ENCODE measurements around the gene SGPP2. TPM values are rescaled to one million over a fixed set of nuclear protein-coding genes. Genes with fewer than 3 reads are reported as not detected.

The SGPP2 gene
- total RNA-seq, 1 donor from 2014 or later = not detected

DNA sequence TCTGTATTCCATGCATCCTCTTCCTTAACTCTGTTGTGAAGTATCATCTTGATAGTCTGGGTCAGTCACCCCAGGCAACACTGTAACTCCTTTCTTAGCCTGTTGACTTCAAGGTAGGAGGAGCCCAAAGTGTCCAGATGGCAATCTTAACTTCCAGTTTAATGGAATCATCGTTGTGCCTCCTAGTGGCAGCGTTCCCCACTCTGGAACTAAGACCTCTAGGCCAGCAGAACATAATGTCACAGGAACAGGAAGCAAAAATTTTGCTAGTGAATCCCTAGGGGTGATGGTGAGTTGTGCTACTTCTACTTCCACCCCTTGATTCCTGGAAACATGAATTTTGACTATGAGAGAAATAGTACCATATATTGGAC, 11.7 kb downstream of the SGPP2 start:
- H3K36me3 Mint-ChIP-seq (ENCODE audit: low read depth) = no peaks in the 10 kb centered on the region
- no peak for DNase-seq (ENCODE audit: low read depth, low spot score)
- H3K9me3 Mint-ChIP-seq = peaks cover 8% of the 10 kb centered on the region
- H3K4me1 Mint-ChIP-seq = peaks cover 6% of the 10 kb centered on the region
- H3K4me3 Mint-ChIP-seq = no peak overlapping the region
- TF ChIP-seq CTCF (conservative IDR thresholded peaks at IDR 0.05) = no peak
- peaks cover 6% of the 10 kb centered on the region for H3K27me3 Mint-ChIP-seq (ENCODE audit: low read depth)
- no peak overlapping the region for H3K27ac Mint-ChIP-seq (ENCODE audit: unreplicated experiment)

DNA sequence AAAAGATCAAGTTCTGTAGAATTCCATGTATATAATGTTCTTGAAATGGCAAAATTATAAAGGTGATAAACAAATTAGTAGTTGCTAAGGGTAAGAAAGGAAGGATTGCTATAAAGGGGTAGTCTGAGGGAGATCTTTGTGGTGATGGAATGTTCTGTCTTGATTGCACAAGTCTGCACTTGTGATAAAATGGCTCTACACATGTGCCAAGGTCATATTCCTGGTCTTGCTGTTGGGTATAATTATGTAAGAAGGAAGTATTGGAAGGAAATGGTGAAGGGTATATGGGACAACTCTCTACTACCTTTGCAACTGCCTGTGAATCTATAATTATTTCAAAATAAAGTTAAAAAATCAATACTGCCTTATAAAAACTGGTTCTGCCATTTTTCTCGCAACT, 15.3 kb downstream of the SGPP2 start:
- Mint-ChIP-seq H3K9me3 (peaks cover 11% of the 10 kb centered on the region), H3K4me3 (no peak overlapping the region), H3K4me1 (peaks cover 7% of the 10 kb centered on the region), H3K27me3 (ENCODE audit: low read depth) (no peaks in the 10 kb centered on the region), H3K27ac (ENCODE audit: unreplicated experiment) (no peak overlapping the region), H3K36me3 (ENCODE audit: low read depth) (no peaks in the 10 kb centered on the region)
- no peak for TF ChIP-seq CTCF (conservative IDR thresholded peaks at IDR 0.05)
- DNase-seq (ENCODE audit: low read depth, low spot score) = no peak

DNA sequence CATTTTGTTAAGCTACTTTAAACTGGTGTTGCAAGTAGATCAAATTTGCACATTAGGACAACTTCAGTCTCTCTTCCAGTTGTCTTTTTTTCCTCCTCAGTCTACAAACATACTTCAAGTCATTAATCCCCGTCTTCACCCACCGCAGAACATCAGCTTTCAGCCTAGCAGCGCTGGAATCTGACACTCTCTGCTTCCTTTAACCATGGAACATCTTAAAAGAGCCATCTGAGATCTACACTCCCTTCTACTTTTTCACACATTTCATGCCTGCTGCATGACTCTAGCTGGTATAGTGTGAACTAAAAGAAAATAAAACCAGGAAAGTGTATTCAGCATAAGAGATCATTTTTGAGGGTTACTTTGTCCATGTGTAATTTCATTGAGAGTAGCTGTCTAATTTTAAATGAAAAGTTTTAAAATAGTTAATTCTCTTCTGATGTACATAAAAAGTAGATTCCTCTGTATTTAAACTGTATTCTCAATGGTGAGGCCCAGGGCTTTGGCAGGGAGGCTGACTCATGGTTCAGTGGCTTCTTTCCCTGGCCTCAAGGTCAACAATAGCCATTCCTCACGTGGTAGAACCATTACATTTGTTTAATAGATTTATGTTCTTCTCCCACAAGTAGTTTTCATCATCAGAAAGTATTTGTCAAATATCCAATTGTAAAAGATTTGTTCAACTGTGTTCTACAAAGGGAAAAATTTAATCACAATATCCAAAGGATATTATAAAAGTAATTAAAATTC, 16.5 kb downstream of the SGPP2 start:
- TF ChIP-seq CTCF (conservative IDR thresholded peaks at IDR 0.05) = no peak
- Mint-ChIP-seq H3K27me3 (ENCODE audit: low read depth) (no peaks in the 10 kb centered on the region), H3K4me1 (peaks cover 7% of the 10 kb centered on the region), H3K36me3 (ENCODE audit: low read depth) (no peaks in the 10 kb centered on the region), H3K4me3 (no peak overlapping the region), H3K27ac (ENCODE audit: unreplicated experiment) (peak overlapping the region; percentile 13), H3K9me3 (peaks cover 11% of the 10 kb centered on the region)
- DNase-seq (ENCODE audit: low read depth, low spot score) = no peak

- DNase-seq (ENCODE audit: low read depth, low spot score) = no peak
- Mint-ChIP-seq H3K4me1 (peaks cover 7% of the 10 kb centered on the region), H3K27me3 (ENCODE audit: low read depth) (no peaks in the 10 kb centered on the region), H3K27ac (ENCODE audit: unreplicated experiment) (no peak overlapping the region), H3K36me3 (ENCODE audit: low read depth) (no peaks in the 10 kb centered on the region), H3K9me3 (peaks cover 6% of the 10 kb centered on the region), H3K4me3 (no peak overlapping the region)
- no peak for TF ChIP-seq CTCF (conservative IDR thresholded peaks at IDR 0.05)
Observed at GRCh38 chr2:222442665-222443064, 18.3 kb downstream of the SGPP2 start.

DNA sequence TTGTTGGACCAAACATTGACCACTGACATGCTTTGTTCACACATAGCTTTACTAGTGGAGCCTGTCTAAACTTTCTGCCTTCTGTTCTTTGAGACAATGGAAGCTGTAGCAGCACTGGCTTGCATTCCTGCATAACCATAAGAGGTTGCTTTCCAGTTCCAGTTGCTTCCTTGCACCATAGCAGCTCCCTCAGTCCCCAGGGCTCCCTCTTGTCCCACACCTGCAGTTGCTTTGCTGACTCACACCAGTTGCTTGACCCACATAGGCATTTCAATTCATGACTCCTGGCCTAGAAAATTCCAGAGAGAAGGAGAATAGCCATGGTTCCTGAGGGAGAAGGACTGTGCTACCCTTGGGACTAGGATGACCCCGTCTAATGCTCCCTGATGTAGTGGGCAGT, 20.9 kb downstream of the SGPP2 start:
- H3K36me3 Mint-ChIP-seq (ENCODE audit: low read depth) = no peaks in the 10 kb centered on the region
- no peaks in the 10 kb centered on the region for H3K27me3 Mint-ChIP-seq (ENCODE audit: low read depth)
- no peak for TF ChIP-seq CTCF (conservative IDR thresholded peaks at IDR 0.05)
- no peak overlapping the region for H3K4me3 Mint-ChIP-seq
- DNase-seq (ENCODE audit: low read depth, low spot score) = no peak
- H3K9me3 Mint-ChIP-seq = peaks cover 3% of the 10 kb centered on the region
- H3K27ac Mint-ChIP-seq (ENCODE audit: unreplicated experiment) = no peak overlapping the region
- H3K4me1 Mint-ChIP-seq = peaks cover 7% of the 10 kb centered on the region
